GM04503 (cell line): ENCODE results near the gene TMEM184C.

ENCODE experiments used
- DNase-seq: peaks from one replicate; pipeline ENCODE4 v3.0.0-alpha.2; 2012; ENCODE audit warnings: low read depth

Gene TMEM184C

GRCh38 chr4:147599769-147600168, 17.4 kb upstream of the TMEM184C start:
- no peak for DNase-seq

GRCh38 chr4:147605499-147605898, 11.7 kb upstream of the TMEM184C start:
- no peak for DNase-seq

GRCh38 chr4:147607471-147607870, 9.7 kb upstream of the TMEM184C start:
- no peak for DNase-seq

GRCh38 chr4:147610686-147611085, 6.5 kb upstream of the TMEM184C start:
- no peak for DNase-seq

GRCh38 chr4:147616849-147617172, 386 bp upstream of the TMEM184C start:
- DNase-seq, result no peak

GRCh38 chr4:147617841-147618691, 869 bp downstream of the TMEM184C start:
- DNase-seq, result no peak

- no peak for DNase-seq
Measured at GRCh38 chr4:147620315-147620714, 3.1 kb downstream of the TMEM184C start.

- no peak for DNase-seq
Measured at GRCh38 chr4:147625733-147626132, 8.5 kb downstream of the TMEM184C start.

GRCh38 chr4:147626903-147627302, 9.7 kb downstream of the TMEM184C start:
- no peak for DNase-seq

- no peak for DNase-seq
Measured at GRCh38 chr4:147628415-147628814, 11.2 kb downstream of the TMEM184C start.

GRCh38 chr4:147629783-147630730, 12.9 kb downstream of the TMEM184C start:
- no peak for DNase-seq

GRCh38 chr4:147633113-147633512, 15.9 kb downstream of the TMEM184C start:
- DNase-seq, result no peak

- no peak for DNase-seq
Measured at GRCh38 chr4:147633643-147634042, 16.4 kb downstream of the TMEM184C start.

- DNase-seq, result no peak
Measured at GRCh38 chr4:147635348-147635747, 18.2 kb downstream of the TMEM184C start.

- DNase-seq, result no peak
Measured at GRCh38 chr4:147638365-147638764, 21.2 kb downstream of the TMEM184C start.

GRCh38 chr4:147638942-147639341, 21.7 kb downstream of the TMEM184C start:
- no peak for DNase-seq

- no peak for DNase-seq
Measured at GRCh38 chr4:147639388-147639787, 22.2 kb downstream of the TMEM184C start.

- DNase-seq, result peak; percentile 12
Measured at GRCh38 chr4:147640331-147640730, 23.1 kb downstream of the TMEM184C start.

- DNase-seq, result no peak
Measured at GRCh38 chr4:147643616-147644015, 26.4 kb downstream of the TMEM184C start.

- DNase-seq, result no peak
Measured at GRCh38 chr4:147644471-147644870, 27.3 kb downstream of the TMEM184C start.

GRCh38 chr4:147645099-147645498, 27.9 kb downstream of the TMEM184C start:
- DNase-seq, result no peak

GRCh38 chr4:147648656-147649055, 31.5 kb downstream of the TMEM184C start:
- no peak for DNase-seq

- DNase-seq, result no peak
Measured at GRCh38 chr4:147651563-147651962, 34.4 kb downstream of the TMEM184C start.
